NCI-H2029 (cell line): ENCODE data around the gene DLG5.

ENCODE experiments used
- DNase-seq: peaks from one replicate; lab custom pipeline; 2025; lab: John Stamatoyannopoulos, UW

DLG5 gene

DNA sequence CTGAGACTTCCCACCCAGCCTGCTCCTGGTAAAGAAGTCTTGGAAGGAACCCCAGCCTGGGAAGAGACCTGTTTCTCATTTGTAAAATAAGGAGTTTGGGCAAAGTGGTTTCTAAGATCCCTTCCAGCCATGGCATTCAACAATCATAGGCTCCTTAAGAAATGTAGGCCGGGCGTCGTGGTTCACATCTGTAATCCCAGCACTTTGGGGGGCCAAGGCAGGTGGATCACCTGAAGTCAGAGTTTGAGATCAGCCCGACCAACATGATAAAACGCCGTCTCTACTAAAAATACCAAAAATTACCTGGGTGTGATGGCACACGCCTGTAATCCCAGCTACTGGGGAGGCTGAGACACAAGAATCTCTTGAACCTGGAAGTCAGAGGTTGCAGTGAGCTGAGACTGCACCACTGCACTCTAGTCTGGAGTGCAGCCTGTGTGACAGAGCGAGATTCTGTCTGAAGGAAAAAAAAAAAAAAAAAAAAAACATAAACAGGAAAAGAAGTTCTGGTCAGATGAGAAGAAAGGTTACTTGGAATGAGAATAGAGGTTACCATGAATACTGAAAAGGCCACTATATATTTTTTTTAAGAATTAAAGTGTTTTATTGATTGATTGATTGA lies 15.9 kb downstream of the DLG5 start:
- no peak for DNase-seq

DNA sequence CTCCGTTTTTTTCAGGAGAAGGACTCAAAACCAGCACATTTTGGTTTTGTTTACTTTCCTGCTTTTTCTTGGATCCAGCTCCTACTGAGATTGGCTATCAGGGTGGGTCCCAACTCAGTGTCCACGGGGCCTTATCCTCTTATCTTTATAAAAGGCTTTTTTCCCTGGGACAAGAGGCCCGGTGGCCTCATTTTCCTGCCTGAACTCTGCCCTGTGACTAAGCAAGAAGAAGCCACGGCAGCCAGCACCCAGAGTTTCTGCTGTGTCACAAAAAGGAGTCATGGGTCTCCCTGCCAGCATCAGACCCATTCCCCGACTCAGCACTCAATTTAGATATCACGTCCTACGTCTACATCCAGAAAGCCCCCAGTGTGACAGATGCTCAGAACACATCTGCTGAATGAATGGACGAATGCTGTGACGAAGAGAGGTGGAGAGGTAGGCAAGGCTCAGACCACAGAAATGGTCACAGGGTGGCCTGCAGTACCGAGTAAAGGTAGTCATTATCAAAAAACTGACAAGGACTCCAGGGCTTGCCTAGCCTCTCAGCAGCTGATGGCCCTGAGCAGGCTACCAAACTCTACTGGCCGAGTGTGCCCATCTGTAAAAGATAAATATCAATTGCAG lies 16.7 kb downstream of the DLG5 start:
- DNase-seq, result no peak

DNA sequence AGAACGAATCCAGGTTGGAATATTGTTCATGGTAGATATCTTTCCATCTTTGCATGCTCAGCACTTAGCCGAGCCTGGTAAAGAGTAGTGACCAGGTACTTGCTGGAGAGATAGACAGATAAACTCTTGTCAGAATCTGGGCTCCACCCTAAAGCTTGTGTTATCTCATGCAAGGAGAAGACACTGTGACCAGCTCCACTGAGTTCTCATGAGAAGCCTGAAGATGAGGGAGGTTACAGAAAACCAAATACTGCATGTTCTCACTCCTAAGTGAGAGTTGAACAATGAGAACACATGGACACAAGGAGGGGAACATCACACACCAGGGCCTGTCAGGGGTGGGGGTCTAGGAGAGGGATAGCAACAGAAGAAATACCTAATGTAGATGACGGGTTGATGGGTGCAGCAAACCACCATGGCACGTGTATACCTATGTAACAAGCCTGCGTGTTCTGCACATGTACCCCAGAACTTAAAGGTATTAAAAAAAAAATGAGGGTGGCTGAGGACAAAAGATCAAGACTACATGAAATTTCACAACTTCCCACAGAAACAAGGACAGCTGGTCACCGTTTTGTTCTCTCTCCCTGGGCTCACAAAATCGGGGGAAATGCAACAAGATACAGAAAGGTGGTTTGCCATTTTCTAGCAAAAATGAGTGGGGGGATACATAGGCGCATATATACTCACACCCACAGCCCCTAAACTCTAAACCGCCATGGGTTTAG lies 17.4 kb downstream of the DLG5 start:
- no peak for DNase-seq

DNA sequence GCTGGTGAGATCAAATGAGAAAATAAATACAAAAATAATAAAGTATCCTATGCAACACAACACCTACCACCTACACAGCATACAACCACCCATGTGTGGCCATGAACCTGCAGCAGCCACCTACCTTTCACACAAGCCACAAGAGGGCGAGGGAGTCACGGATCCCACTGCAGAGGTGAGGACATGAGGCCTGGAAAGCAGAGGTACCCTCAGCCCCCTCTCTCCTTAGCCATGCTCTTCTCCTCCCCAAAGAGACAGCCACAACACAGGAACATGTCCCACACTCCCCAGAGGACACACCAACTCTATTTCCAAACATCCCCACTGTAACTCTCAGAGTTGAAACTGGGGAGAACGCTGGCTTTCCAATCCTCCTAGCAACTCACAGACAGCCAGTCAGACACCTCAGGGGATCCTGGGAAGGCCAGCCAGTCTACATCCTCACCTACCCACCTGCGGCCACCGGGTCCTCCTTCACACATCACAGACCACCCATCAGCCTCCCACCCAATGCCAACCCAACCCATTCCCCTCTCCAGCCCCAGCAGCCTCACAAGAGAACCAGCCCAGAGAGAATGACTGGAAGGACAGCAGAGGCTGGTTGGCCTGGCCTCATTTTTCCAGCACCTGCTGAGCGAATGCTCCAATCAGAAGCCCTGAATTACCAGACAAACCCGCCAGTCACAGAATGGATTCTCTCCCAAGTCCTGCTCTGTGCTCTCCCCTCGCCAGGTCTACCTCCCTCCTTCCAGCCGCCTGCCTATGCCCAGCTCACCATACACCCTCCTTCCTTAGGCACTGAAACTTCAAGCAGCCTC lies 18.4 kb downstream of the DLG5 start:
- no peak for DNase-seq

DNA sequence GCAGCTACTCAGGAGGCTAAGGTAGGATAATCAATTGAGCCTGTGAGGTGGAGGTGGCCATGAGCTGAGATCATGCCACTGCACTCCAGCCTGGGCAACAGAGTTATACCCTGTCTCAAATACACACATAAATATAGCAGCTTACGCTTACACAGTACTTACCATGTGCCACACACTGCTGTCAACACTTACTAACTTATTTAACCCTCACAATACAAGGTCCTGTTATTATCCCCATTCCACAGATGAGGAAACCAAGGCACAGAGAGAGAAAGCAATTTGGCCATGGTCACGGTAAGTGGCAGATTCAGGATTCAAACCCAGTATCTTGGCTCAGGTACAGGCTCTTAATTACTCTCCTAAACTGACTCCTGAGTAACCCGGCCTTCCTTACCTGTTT lies 19.1 kb downstream of the DLG5 start:
- DNase-seq, result no peak

DNA sequence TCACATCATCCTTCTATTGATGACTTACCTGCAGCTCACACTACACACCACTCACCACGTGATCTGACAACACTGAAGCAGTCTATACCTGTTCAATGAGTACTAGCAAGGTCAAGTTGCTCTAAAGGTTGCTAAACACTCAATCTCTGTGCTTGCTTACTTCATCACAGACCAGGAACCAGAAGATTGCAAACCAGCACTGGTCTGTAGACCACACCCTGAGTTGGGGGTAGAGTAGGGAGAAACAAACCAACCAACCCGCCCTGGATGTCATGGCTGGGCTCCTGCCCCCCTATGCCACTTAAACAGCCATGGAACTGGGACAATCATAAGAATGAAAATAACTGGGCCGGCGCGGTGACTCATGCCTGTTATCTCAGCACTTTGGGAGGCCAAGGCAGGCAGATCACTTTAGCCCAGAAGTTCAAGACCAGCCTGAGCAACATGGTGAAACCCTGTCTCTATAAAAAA lies 19.6 kb downstream of the DLG5 start:
- DNase-seq, result no peak

DNA sequence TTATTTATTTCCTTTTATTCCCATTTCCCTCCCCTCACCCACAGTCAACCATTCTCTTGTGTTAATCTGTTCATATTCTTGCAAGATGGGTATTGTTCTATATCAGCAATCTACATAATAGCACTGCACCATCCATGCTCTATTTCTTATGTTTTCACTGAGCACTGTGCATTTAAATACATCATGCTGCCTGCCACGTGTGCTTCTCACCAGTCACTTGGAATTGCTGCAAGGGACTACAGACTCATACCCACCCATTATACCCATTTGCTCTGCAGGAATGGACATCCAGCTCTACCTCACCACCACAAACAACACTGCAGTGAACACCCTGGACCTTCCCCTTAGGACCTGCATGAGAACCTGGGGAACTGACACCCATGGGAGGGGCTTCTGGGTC lies 20.8 kb downstream of the DLG5 start:
- no peak for DNase-seq

DNA sequence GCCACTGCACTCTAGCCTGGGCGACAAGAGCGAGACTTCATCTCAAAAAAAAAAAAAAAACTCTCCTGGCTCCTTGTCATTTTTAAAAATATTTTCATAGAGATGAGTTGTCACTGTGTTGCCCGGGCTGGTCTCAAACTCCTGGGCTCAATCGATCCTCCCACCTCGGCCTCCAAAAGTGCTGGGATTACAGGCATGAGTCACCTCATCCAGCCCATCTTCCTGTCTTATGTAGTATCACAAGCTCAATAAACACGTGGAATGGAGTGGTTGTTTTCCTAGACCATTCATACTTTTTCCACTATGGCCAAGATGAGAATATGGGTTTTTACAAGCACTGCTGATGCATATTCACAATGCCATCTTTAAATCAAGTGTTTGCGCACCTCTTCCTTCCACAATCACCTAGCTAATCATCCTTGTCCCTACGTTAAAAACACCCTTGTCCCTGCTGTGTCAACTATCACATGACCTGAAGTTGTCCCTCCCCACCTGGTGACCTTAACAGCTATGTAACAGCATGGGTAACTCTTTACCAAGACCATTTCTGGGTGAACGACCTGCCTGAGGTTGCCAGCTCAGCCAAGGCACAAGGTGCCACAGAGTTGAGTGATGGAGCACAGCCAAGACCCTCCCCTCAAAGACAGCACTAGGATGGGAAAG lies 21.3 kb downstream of the DLG5 start:
- DNase-seq, result peak; percentile 80

DNA sequence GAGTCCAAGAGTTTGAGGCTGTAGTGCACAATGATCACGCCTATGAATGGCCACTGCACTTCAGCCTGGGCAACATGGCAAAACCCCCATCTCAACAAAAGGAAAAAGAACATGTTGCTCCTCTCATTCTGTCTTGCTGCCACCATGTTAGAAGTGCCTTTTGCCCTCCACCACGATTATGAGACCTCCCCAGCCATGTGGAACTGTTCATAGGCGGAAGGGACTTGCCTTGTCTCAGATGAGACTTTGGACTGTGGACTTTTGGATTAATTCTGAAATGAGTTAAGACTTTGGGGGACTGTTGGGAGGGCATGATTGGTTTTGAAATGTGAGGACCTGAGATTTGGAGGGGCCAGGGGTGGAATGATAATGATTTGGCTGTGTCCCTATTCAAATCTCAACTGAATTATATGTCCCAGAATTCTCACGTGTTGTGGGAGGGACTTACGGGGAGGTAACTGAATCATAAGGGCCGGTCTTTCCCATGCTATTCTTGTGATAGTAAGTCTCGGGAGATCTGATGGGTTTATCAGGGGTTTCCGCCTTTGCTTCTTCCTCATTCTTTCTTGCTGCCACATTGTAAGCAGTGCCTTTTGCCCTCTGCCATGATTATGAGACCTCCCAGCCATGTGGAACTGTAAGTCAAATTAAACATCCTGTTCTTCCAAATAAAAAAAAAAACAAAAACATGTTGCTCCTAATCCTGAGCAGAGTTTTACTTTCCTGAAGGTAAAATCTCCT lies 22.3 kb downstream of the DLG5 start:
- no peak for DNase-seq

DNA sequence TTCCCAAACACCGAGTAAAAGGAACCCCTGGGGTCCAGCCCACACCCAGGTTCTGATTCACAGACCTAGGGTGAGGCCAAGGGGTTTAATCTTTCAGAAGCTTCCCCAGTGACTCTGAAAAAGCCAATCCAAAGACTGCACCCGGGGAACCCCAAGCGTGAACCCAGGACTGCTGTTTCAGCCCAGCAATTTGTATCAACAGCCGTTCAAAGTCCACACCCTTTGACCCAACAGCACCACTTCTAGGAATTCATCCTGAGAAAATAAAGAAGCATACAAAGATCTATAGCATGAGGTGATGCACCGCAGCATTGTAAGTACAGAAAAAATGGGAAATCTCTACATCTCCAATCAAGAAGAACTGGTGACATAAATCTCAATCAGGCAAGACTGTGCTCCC lies 24.4 kb downstream of the DLG5 start:
- no peak for DNase-seq

DNA sequence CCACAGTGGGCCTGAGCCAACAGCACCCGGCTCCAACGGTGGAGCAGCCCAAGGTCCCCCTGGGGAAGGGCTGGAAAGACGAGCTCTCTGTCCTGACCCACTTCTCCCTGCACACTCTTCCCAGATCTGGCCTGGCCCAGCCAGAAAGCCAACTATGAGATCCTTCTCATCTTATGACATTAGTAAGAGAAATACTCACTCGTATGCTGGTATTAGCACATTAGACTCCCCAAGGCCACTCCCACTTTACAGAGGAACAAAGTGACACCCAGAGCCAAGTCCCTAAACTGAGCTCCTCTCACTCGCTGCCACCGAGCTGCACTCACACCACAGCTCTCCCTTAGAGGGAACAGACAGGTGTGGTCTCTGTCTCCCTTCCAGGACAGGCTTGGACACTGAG lies 24.8 kb downstream of the DLG5 start:
- DNase-seq, result no peak

DNA sequence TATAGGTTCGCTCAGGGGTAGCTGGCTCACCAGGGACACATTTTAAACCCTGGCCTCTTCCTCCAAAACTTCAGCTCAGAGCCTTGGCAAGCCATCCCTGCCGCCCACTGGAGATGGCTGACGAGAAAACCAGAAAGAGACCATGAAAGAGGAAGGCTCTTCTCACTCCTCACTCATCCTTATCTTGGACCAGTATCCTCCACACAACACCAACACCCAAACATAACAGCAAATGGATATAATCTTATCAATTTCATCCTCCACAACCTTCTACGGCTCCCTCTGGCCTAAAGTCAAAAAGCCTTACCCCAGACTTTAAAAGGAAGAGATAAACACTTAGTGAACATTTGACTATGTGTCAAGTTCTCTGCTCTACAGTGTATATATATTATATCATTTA lies 26.9 kb downstream of the DLG5 start:
- DNase-seq, result no peak

DNA sequence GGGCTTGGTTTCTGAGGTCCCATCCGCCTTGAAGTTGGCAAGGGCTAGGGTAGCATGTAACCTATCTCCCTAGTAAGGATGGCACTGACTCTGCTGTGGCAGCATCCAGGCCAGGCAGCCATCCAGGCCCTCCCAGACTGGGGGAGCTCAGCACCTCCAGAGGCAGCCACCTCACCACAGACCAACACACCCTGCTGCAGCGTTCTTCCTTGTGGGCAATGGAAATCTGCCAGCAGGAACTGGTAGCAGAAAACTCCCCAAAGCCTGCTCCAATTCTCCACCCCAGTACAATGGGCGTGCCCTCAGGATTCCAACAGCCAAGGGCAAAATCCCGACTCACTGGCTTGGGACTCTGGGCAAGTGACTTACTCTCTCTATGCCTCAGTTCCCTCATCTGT lies 27.5 kb downstream of the DLG5 start:
- DNase-seq, result no peak

DNA sequence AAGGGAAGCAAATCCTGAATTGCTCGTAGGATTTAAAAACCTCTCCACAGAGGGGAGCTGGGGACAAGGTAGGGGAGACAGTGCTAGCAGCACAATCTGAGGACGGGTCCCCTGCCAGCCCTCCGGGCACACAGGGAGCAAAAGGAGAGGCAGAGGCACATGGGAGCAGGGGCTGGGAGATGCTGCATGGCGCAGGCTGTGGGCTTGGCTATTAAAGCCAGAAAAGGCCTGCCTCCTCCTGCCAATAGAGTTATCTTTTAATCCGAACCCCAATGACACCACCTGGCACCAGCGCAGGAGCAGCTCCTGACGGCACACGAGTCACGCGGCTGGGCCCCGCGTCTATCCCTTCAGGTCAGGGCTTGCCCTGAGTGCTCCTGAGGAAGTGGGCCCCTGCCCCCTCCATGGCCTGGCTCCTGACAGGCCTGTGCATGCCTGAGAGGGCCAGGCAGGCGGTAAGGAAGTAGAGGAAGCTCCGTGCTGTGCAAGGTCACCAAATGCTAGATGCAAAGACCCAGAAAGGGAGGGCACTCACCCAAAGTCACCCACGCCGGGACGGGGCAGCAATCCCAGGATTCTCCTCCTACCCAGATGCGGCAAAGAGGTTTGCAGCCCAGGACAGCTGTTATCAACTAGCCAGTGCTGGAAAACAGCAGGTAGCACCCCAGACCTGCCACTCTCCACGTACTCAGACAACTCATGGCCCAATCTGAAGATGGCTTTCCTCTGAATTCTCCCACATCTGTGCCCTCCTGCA lies 28.1 kb downstream of the DLG5 start:
- no peak for DNase-seq

DNA sequence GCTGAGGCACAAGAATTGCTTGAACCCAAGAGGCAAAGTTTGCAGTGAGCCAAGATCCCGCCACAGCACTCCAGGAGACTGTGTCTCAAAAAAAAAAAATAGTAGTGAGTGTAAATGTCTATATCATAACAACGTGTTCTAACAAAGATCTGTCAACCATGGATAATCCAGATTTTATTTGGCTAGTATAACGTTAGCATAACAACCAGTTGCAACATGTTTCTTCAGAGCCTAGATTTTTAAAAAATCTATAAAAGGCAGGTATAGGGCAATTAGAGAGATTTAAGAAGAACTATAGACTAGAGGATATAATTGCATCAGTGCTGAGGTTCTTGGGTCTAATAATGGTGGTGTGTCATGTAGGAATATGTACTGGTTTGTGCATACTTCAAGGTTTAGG lies 30.5 kb downstream of the DLG5 start:
- no peak for DNase-seq

DNA sequence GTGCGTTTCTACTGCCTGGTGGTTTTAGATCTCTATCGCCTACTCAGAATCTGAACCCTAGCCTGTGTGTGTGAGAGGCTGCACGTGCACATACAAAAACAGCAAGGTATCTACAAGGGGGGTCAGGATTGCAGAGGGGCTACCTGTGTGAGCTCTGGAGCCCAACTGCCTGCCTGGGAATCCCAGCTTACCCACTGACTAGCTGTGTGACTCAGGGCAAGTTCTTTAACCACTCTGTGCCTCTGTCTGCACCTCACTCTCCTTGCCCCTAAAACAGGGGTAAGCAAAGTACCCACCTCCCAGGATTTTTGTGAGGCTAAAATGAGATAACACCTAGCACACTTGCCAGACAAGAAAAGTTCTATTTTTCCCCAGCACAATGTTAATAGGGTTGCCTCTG lies 32.5 kb downstream of the DLG5 start:
- no peak for DNase-seq

DNA sequence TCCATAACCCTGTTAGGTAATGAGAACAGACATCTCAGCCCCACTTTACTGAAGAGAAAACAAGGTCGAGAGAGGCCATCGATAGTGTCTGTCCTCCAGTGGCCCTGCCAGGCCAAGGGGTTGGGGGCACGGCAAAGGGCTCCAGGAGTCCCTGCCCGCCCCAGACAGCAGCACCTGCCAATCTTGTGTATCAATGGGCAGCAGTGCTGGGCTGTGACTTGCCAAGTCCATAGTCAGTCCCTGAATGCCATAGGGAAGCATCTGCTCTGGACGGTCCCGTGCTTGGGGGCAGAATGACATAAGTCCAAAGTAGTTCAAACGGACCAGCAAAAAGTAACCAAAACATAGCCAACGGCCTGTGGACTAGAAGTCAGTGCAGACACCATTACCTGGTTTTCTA lies 33.2 kb downstream of the DLG5 start:
- no peak for DNase-seq

DNA sequence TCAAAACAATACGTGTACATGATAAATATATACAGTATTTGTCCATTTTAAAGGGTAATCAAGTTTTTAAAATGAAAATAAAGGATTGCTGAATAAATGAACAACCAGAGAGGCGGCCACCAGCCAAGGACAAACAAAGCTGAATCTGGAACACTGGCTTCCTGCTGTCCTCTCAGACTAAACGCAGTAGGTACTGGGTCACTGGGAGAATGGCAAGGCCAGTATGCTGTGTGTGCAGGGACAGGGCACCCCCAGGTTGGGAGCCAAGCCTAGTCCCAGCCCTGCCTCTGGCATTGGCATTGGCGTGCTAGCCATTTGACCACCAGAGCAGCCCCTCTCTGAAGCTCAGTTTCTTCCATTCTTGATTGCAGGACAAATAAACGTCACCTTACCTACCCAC lies 33.8 kb downstream of the DLG5 start:
- DNase-seq, result no peak

DNA sequence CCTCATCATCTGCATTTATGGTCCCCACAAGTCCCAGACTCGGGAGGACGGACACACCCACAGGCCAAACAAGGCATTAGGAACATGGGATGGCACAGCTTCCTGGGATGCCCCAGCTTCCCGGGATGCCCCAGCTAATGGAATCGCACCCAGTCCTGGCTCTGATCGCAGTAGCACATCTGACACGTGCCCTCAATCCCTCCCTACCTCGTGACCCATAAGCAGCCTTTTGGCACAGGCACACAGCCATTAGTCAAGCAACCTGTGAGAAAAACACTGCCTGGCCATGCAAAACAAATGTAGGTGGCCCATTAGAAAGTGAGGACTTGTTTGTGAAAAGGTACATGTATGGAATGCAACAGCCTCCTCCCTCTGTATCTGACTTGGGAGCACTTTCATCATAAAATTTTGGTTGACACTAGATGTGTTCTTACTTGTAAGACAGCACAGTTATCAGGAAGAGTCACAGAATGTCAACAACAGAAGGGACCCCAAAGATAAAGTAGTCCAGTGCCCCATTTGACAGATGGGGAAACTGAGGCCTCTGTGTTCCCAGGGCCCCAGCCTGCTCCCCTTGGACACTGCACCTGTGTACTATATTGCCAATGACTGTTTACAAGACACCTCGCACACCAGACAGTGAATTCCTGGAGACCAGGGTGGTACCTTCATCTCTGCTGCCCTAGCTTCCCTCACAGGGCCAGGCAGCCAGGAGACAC lies 34.4 kb downstream of the DLG5 start:
- DNase-seq, result no peak

DNA sequence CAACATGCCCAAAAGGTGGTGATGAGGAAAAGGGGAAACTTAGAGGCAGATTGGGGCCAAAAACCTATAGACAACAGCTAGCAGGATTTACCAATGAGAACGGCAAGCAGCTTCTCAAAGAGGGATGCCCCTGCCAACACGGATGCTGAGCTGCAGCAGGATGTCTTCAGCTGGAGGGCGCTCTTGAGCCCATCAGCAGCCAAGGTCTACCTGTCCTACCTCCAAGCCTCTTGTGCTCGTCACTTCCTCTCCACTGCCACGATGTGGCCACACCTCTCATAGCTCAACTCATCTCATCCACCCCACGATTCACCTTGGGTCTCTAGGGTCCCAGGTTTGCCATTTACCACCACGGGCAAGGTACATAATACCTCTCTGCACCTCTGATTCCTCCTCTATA lies 36.5 kb downstream of the DLG5 start:
- no peak for DNase-seq
